Measurements from ENCODE around the gene MTCL3.

MTCL3 gene

GRCh38 chr6:127462376-127462775 lies 56.8 kb downstream of the MTCL3 start:
- POLR2A ChIA-PET, result no interaction called here
- Histone ChIP-seq H3K9ac (replicated peaks; ENCODE audit: extremely low read depth, insufficient read depth, low read length) (no peak overlapping the region), H3K27me3 (ENCODE audit: control insufficient read depth in 2 of 2, insufficient read depth in 2 of 2, low read length in 2 of 2) (peaks cover 0 to 5% of the 10 kb centered on the region in 2 experiments), H3K9me3 (replicated peaks; ENCODE audit: control insufficient read depth, insufficient read depth, low read length) (no peaks in the 10 kb centered on the region), H2AFZ (ENCODE audit: low read depth, low read length) (no peak overlapping the region), H3K79me2 (ENCODE audit: control insufficient read depth, insufficient read depth, low read length) (no peaks in the 10 kb centered on the region), H3K9me1 (replicated peaks; ENCODE audit: control insufficient read depth, extremely low read depth, insufficient read depth, low read length) (no peaks in the 10 kb centered on the region), H3K27ac (ENCODE audit: insufficient read depth, low read depth, low read length) (no peak overlapping the region), H3K4me3 (replicated peaks in 1 of 3; ENCODE audit: insufficient read depth in 1 of 3, low read depth in 1 of 3, low read length in 3 of 3) (no peak overlapping the region), H4K20me1 (replicated peaks; ENCODE audit: control insufficient read depth, extremely low read depth, insufficient read depth, low read length) (no peaks in the 10 kb centered on the region), H3K4me2 (ENCODE audit: insufficient read depth, low read length) (no peak overlapping the region), H3K36me3 (ENCODE audit: control insufficient read depth in 2 of 2, extremely low read depth in 1 of 2, insufficient read depth in 2 of 2, low read length in 2 of 2) (no peaks in the 10 kb centered on the region), H3K4me1 (ENCODE audit: control insufficient read depth, extremely low read depth, insufficient read depth, low read length) (no peaks in the 10 kb centered on the region)
- FAIRE-seq (no peak), DNase-seq (ENCODE audit: low read depth, low spot score) (no peak)
- intact Hi-C loops (cut with micrococcal nuclease), result no loop called here
- BruUV-seq (replicated peaks), result no TSS peak
- dilution Hi-C loops (cut with MboI; ENCODE audit: extremely low pct_ligation_motif_present, low sequenced_read_pairs), result no loop called here
- TF ChIP-seq GATA2 (IDR thresholded peaks at IDR 0.05; ENCODE audit: insufficient read depth, insufficient read length, low read depth, low read length) (no peak), EZH2 (IDR thresholded peaks at IDR 0.05; ENCODE audit: borderline replicate concordance, low read depth, low read length, severe bottlenecking) (no peak), MYC (IDR thresholded peaks at IDR 0.05; ENCODE audit: low read depth, low read length) (no peak), JUN (IDR thresholded peaks at IDR 0.05; ENCODE audit: borderline replicate concordance, insufficient read depth, insufficient read length, low read depth) (no peak), POLR2AphosphoS5 (IDR thresholded peaks at IDR 0.05; ENCODE audit: insufficient read depth, low read depth, low read length) (no peak), CTCF (IDR thresholded peaks at IDR 0.05; ENCODE audit: extremely low read depth in 1 of 2, insufficient read depth in 1 of 2, low read depth in 1 of 2, low read length in 2 of 2) (no peak), FOS (IDR thresholded peaks at IDR 0.05; ENCODE audit: borderline replicate concordance, insufficient read depth, low read length) (no peak), POLR2A (IDR thresholded peaks at IDR 0.05; ENCODE audit: low read depth, low read length) (no peak)
- TF ChIP-seq, protein P1, sequence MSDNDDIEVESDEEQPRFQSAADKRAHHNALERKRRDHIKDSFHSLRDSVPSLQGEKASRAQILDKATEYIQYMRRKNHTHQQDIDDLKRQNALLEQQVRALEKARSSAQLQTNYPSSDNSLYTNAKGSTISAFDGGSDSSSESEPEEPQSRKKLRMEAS (IDR thresholded peaks at IDR 0.05; ENCODE audit: insufficient read depth, insufficient read length), result no peak
- CTCF ChIA-PET, result interaction anchor here (0.7 to 6.8 kb wide), 13 partner anchors 10 to 193 kb away, joined by 3 to 155 read pairs (median 4); partner anchors contain the start of gene ECHDC1
